GM19324 (cell line): ENCODE data around the gene NRIP1.
"Not testable (repeated sequence)": the region's sequence is repeated elsewhere in the genome, so short reads cannot be mapped to it uniquely, and the experiment has no call there.

Source experiments
- ATAC-seq: cut with Tn5 transposase; IDR thresholded peaks from one replicate; pipeline ENCODE4 v1.9.1; 2021; ENCODE audit warnings: mild to moderate bottlenecking, moderate library complexity; ENCODE audit not compliant: unreplicated experiment, low FRiP score

The NRIP1 gene

DNA sequence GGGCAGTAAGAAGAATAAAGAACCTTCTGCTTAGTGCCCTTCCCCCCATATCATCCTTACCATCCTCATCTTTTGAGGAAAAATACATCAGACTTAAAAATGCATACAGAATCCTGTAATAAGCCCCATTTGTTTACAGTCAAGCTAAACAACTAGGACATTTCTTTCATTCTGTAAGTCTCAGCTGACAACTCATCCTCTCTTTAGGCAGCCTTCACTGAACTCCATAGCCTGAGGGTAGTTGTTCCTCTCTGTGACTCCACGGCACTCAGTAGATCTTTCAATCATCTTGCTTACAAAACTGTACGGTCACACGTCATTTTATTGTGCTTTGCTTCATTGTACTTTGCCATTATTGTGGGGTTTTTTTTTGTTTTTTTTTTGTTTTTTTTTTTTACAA lies 82.5 kb downstream of the NRIP1 start:
- no peak for ATAC-seq

DNA sequence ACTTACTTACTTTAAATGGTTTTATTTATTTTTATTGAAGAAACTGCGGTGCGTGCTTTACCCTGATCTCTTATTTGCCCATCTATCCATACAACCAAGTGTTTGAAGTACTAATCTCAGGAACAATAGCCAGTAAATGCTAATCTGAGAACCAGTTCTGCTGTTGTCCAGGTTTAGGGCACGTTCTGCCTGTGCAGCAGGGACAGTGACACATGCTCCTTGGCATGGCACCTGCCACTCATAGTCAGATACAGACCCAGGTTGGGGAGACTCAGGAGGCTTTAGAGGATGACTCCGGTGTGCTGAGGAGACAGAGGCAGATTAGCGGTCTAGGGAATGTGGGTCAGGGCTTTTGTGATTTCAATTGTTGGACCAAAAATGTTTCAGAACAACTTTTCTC lies 83.6 kb downstream of the NRIP1 start:
- ATAC-seq = no peak

DNA sequence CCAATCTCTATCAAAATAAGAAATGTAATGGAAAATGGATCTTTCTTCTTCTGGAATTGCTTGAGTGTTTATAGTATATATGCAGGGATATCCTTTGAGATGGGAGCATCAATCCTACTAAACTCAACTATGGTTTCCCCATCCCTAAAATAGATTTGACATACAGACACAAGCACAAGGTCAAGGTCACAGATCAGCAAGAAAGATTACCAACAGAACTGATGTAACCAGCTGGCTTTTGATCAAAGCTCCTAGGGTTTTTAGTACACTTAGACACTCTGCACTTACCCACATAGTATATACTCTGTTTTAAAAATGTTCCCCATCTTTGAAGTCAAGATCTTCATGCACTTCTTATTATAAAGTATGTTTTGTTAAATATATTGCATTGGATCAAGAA lies 85.5 kb downstream of the NRIP1 start:
- ATAC-seq = no peak

DNA sequence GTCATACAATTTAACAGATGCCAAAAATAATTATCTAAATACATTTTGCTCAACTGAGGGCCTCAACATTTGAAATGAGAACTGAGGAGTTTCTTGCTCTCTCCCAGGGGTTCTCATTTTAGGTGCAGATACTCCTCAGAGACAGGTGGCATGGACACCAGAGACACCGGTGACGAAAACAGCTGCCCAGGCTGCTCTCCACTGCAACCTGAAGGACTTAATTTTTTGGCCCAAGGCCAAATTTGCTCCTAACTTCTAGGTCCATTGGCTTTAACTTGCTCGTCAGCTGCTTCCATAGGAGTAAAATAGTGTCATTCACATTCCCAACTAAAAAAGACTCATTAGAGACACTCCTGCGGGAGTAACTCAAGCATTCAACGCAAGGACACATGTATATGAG lies 87.0 kb downstream of the NRIP1 start:
- no peak for ATAC-seq

DNA sequence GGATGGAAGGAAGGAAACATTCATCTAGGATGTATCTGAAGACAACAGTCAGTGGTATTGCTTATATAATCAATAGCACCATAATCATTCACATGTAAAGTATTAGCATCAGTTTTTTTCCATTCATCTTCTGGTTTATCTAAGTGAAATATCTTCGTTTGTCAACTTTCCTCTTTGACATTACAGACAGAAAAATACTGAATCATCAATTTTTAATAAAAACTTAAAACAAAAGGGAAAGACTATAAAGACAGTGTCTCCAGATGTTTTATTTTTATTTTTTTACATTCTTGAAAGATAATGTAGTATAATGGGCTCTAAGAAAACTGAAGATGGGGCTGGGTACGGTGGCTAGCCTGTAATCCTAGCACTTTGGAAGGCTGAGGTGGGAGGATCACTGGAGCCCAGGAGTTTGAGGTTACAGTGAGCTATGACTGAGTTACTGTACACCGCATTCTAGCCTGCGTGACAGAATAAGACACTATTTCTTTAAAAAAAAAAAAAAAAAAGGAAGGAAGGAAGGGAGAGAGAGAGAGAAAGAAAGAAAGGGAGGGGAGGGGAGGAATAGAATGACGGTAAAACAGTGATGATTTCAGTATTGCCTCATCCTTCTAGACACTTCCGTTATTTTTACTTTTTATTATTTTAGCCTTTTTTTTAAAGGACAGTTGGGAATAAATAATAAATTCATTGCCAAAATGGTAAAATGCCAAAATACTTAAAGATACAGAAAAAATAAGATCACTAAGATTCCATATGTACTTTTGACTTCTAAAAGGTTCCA lies 89.5 kb downstream of the NRIP1 start:
- ATAC-seq = no peak

DNA sequence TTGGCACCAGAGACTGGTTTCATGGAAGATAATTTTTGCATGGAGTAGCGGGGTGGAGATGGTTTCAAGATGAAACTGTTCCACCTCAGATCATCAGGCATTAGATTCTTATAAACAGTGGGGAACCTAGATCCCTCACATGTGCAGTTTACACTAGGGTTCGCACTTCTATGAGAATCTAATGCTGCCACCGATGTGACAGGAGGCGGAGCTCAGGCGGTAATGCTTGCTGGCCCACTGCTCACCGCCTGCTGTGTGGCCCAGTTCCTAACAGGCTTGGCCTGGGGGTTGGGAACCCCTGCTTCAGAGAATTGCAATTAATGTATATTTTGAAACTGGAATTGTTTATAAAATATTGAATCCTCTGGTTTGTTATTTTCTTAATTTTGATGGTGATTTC lies 92.1 kb downstream of the NRIP1 start:
- no peak for ATAC-seq

DNA sequence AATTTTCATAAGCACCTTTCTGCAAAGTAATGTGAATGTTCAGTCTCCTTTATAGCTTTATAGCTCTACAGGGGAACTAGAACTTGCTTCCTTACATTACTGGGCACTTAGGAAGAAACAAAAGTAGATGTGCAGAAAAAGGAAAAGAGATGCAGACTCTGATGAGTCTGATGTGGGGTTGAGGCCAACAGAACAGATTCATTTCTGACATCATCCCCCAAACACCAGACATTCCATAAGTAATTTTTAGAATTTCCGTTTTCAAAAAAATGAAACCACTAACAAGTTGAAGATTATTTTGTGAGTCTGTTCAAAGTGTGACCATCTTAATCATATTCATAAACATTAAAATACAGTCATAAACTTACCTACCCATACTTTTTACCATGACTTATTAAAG lies 96.0 kb downstream of the NRIP1 start:
- no peak for ATAC-seq

DNA sequence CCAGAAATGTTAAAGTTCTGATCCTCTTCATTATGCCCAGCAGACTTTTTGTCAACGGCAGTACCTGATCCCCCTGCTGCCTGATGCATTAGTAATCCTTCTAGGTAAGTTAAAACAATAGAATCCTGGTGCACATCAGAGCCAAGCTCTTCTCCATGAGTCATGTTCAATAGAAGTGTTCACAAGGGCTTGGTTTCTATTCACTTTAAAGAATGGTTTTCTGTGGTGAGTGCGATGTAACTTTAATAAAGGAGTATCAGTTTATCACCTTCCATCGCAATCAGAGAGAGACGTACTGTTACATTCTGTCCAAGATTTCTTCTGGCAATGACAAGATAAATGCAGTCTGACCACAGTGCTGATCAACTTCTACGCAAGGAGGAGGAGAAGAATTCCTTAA lies 96.8 kb downstream of the NRIP1 start:
- no peak for ATAC-seq

DNA sequence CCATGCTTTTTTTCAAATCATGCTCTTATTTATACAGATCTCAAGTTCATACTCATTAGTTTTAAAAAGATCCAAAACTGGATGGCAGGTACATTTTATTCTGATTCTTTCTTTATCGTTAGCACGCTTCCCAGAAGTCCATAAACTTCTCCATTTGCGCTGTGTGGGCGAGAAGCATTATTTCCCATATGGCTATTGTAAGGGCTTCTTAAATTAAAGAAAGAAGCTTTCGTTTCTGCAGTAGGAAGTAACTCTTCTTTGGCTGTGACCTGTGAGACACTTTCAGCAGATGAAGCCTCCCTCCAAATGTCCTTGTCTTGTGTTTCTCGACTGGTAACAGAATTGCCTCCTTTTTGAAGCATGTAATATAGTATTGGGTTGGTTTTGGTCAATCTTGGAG lies 100.2 kb downstream of the NRIP1 start:
- no peak for ATAC-seq

DNA sequence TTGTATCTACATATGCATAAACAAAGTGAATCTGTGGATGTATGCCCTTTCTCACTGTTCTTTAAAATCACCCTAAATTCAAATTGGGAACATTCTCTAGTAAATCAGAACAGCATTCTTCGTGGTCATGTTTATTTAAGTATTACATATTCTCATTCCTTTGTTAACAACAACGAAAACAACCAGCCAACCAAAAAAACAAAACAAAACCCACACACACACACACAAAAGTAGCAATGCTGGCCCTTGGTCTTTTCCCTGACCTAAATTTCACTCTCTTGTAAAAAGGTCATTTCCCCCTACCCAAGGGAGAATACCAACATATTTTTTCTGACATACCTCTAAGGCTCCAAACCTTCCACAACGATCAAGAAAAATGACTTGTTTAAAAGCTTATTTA lies 102.6 kb downstream of the NRIP1 start:
- ATAC-seq = no peak

DNA sequence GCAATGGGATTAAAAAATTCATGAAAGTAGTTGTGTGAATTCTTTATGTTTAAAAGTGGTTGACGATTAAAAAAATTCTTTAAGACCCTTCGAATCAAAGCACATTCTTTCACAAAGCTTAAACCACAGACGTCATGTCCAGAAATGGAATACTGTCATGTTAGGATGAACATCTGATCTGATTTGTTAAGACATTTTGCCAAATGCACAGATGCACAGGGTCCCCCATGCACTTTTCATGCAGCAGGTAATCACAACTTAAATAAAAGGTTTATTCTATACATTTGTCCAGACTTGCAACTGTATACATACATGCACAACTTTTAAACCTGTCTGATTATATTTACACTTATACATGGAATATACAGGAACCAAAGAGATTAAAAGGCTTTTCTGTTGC lies 103.3 kb downstream of the NRIP1 start:
- ATAC-seq = no peak

DNA sequence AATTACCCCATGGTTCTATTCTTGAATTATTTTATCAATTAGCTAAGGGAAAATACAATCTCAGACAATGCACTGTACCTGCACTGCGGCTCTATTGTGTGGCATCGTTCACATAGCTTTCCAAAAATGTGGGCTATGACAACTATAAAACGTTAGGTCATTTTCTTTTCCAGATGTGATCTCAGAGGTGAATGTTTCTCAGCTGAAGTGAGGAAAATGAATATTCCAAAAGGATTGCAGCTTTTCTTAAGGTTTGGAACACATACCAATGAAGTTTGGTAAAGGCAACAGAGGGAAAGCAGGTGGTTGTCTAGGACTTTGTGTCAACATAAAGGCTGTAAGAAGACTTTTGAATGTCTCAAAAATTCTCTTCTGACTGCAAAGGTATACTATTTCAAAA lies 105.5 kb downstream of the NRIP1 start:
- ATAC-seq = no peak

DNA sequence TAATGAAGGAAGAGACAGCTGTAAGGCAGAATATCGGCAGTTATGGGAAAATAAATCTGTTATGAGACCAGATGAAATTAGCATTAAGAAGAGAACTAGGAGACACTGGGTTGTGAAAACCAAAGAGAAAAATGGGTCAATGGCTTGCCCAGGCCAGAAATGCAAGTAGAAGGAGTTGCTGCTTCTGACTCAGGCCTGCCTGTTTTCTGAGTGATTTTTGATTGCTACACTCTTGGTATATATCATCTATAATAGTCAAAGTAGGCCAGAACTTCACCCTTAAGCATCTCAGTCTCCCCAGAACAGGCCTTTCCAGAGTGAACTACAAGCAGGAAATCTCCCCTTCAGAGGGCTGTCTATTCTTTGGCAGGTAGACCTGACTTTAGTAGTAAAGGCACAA lies 107.0 kb downstream of the NRIP1 start:
- ATAC-seq = no peak

DNA sequence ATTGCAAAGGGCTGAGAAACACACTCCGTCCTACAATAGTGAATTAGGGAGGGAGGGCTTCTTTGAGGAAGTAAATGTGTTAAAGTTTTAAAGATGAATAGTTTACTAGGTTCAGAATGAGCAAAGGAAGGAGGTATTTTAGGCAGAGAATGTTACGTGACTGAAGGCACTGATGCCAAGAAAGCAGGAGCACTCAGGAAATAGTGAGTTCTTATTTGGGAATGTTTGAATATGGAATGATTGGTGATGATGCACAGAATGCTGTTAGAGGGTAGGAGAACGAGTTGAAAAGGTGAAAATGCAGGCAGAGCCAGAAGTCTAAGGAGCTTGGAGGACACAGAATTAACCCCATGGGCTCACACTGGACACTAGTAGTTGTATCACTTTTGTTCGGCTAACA lies 108.0 kb downstream of the NRIP1 start:
- no peak for ATAC-seq

DNA sequence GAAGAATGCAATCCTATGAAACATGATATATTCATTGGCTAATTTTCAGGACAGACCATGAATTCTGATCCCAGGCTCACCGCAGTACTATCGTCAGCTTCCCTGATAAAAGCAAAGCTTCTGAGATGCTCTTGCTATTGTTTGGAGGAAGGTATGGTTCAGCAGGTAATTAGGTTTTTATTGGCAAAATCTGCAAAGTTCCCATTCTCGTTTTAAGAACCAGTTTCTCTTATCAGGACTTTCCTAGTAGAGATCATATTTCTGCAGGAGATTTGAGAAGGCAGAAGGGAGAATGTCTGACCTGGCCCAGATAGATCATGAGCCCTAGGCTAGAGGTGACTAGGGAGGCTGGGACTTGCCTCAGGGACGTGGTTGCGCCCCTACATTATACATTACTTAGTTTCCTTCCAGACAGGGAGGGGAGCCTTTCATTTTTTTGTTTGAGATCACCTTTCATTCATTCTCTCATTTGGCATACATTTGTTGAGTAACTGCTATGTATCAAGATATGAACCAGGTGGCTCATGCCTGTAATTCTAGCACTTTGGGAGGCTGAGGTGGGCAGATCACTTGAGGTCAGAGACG lies 108.8 kb downstream of the NRIP1 start:
- ATAC-seq = no peak

DNA sequence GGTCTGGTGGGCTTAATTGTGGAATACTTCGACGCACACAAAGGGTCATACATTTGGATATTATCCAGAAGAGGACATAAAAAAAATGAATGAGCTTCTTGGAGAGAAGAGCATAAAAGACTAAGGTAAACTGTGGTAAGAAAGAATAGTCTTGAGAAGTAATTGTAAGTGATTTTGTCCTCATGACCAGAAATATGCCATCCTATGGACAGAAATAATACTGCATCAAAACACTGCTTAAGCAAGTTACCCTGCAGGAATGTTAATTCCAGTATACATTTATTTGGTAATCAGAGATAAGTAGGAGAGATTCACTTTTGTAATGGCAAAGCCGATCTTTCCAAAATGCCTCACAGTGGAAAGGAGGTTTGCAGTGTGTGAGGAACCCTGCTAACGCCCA lies 111.9 kb downstream of the NRIP1 start:
- ATAC-seq = no peak

DNA sequence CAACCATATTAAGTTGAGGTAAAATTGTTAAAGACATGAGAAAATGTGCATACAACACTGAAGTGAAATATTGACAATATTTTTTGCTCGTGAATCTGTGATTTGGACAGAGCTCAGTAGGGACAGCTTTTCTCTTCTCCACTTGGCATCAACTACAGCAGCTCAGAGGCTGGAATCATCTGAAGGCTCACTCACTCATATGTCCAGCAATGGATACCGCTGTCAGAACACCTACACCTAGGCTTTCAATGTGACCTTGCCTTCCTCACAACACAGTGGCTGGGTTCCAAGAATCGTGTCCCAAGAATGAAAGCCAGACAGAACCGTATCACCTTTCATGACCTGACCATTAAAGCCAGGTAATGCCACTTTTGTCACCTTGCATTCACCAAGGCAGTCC lies 115.2 kb downstream of the NRIP1 start:
- no peak for ATAC-seq

DNA sequence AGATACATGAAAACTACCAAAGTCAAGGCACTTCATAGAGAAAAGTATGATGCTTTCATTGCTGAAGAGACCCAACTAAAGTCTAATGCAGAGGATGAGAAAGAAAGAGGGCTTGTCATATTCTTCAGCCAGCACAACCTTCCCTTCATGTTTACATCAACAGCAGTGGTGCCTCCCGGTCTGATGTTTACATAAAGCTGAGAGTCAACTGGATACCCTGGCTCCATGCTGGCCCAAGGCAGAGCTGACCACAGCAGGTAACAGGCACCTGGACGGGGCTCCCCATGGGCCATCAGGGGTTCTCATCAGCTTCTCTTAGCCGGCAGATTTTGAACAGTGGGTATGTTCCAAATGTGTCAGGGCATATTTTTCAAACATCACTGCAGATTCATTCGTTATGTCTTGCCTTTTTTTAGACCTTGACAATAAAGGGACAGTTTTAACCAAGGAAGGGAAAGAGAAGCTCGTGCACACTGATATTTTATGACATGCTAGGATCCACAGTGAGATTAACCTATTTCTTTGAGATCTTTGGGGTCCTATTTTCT lies 117.1 kb downstream of the NRIP1 start:
- no peak for ATAC-seq

DNA sequence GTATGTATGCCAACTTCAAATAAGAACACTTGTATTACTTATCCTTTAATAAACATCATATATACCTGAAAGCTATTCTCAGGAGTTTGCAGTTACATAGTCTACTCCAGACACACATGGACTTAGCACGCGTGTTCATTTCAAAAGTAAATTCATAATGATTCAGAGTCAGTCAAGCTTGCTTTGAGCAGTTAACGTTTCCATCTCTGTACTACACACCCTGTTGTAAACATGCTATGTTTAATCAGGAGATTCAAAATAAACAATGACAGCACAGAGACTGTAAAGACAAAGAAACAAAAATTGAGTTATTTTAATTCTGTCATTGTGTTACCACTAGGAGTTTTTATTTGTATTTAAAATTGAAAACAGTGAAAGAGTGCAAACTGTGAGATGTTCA lies 119.6 kb downstream of the NRIP1 start:
- ATAC-seq = no peak

DNA sequence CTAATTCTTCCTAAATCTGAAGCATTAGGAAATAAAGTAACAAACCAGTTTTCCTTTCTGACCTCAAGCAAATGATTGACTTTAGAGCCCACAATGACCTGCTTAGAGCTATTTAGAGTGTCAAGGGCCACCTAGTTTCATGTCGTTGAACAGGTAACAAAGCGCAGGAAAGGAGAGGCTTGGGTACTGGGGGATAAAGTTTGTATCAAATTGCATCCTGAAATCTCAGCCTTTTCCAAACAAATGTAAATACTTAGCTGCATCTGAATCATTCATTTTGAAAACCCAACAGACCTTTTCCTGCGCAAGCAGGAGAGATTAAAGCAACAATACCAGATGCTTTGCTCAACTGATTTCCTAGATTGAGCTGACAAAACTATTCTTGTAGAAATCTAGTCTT lies 121.2 kb downstream of the NRIP1 start:
- no peak for ATAC-seq

DNA sequence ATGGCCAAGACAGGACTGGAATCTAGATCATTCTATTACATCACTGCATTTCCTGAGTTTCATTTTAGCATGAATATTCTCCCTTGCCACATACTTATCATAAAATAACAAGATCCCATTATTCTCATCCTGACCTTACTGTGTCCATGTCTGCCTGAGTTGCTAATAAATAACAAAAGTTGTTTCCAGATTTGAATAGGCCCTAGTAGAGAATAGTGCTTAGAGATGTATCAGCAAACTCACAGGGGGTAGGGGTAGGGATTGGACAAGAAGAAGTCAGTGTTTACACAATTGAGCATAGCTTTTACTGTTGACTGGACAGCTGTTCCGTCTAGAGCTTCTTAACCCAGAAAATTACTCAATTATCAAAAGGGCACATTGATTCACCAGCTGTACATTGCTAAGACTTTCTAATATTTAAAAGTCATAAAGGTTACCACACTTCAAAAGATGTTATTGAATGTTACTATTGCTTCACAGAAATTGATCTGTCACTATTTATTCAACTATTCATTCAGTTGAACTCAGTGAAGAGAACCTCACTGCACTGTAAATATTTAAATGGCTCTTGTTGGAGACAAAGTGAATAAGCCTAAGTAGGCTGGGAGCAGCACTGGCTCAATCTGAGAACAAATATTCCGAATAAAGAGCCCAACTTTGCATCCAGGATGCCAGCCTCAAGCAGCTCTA lies 121.9 kb downstream of the NRIP1 start:
- ATAC-seq = no peak

DNA sequence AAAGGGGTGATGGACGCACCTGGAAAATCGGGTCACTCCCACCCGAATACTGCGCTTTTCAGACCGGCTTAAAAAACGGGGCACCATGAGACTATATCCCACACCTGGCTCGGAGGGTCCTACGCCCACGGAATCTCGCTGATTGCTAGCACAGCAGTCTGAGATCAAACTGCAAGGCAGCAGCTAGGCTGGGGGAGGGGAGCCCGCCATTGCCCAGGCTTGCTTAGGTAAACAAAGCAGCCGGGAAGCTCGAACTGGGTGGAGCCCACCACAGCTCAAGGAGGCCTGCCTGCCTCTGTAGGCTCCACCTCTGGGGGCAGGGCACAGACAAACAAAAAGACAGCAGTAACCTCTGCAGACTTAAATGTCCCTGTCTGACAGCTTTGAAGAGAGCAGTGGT lies 137.5 kb downstream of the NRIP1 start:
- not testable (repeated sequence) for ATAC-seq
